Activated naive CD4-positive, alpha-beta T cell (primary cell): ENCODE results near the gene NR3C1.

Source experiments
- DNase-seq, 4 experiments: peaks; one replicate each; lab custom pipeline; 2025; lab: John Stamatoyannopoulos, UW

The NR3C1 gene

DNA sequence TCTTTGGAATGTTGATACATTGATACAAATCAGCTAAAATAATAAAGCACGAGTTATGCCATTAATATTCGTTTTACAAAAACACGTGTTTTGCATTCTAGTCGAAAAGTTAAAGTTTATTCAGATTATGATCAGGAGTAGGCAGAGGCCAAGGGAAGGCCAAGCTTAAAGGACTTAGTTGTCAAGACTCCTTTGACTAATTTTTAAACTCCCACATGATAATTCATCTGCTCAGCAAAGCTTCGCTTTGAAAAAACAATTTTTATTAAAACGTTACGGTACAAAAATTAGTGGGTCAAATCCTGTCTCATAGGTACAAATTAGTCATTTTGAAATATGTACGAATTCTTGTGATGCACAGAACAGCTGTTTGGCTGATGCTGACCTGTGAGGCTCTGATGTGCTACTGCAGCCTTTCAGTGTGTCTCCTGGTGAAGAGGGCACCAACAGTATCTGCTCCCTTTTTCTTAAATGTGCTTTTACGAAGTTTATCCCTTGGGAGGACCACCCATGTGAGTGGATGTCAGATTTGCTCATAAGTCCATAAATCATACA is 23.0 kb upstream of the NR3C1 start:
- no peak for DNase-seq

DNA sequence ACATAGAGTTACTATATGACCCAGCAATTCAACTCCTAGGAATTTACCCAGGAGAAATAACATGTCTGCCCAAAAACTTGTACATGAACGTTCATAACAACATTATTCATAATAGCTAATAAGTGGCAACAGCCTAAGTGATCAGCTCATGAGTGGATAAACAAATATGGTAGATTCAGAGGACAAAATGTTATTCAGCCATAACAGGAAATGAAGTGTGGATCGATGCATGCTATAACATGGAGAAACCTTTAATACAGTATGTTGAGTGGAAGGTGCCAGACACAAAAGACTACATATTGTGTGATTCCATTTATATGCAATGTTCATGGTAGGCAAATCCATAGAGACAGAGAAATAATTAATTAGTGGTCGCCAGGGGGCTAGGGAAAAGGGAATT is 22.3 kb upstream of the NR3C1 start:
- no peak for DNase-seq

DNA sequence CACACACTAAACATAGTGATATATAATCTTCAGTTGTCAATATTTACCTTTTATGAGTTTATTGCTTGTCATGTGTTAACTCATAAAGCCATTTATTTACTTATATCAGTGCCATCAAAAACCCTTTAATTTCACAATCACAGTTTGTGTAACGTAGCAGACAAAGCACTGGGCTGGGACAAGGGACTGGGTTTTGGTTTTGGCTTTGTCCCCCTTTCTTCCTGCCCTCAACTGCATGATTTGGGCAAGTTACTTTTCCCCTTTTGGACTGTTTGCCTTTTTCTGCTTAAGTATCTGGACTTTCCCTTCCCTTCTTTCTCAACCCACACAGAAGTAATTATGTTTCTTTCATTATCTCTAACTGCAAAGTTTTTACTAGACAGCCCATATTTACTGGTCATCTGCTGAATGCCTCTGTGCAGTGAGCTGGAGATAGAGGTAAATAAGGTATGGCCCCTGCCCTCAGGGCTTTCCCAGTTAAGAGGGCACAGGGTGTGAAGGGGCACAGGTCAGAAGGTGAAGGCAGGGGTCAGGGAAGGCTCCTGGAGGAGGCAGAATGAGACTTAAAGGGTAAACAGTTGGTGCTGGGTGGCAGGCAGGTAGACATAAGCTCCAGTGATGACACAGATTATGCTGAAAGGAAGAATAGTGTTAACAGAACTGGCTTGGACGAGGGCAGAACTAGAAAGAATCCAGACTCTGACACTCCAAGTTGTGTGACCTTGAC is 14.8 kb upstream of the NR3C1 start:
- no peak for DNase-seq

DNA sequence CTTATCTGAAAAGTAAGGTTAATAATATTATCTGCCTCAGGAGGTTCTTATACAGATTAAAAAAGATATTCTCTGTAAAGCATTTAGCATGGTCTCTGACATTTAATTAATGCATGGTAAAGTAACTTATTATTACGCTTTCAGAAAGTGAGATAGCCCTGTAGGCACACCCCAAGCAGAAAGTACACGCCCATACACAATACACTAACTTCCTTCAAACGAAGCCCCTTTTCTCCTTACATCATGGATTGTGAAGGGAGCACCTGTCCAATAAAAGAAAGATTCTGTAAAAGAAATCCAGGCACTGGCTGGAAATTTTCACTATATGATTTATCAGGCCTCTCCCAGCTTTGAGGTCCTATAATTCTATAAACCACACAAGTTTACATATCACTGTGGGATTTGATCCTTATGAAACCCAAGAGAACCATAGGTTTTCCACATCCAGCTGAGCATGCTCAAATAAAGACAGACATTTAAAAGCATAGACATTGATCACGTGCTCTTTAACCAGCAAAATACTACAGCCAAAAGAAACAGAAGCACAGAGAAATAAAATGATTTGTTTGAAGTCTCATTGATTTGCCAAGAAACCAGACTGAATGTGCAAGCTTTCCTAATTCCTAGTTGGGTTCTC is 14.1 kb upstream of the NR3C1 start:
- DNase-seq, result no peak

DNA sequence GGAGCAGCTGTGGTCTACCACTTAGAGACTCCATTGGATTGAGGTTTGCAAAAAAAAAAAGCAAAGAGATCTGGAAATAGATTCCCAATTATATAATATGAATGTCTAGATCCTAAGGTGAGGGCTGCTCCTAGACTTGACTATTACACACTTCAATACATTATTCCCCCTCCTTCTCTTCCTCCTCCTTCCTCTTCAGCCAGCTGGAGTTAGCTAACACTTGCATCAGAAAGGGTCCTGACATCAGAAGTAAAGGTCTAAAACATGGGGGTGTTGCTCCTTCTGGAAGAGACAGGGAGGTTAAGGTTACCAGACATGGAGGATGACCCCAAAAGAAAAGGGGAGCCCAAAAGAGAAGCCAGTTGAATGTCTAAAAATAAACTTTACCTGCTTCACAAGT is 12.9 kb upstream of the NR3C1 start:
- DNase-seq, result no peak

DNA sequence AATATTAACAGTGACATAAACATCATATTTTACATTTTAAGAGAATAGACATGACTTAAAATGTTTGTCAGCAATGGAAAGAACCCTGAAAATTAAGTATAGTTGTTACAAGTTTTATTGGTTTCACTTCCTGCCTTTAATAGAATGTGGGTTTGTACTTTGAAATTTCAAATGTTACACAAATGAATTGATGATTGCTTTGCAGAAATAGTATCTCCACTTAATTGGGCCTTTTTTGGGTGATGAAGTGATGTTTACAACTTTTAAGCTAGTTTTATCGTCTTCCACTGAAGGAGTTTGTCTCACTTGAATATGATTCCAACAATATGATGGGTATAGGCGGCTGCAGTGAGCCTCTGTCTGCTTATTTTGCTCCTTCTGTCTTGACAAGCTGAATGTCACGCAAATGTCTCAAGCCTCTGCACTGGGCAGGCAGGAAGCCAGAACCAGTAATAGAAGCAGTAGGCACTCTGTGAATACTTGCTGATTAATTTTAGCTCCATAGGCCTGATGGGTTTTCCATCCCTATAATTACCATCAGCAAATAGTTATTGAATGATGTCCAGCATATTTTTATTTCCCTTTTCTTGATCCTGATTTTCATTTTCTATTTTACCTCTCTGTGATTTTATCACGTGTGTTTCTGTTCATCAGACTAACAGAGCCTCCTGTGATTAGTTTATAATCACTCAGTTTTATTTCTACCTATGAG is 10.6 kb upstream of the NR3C1 start:
- no peak for DNase-seq

DNA sequence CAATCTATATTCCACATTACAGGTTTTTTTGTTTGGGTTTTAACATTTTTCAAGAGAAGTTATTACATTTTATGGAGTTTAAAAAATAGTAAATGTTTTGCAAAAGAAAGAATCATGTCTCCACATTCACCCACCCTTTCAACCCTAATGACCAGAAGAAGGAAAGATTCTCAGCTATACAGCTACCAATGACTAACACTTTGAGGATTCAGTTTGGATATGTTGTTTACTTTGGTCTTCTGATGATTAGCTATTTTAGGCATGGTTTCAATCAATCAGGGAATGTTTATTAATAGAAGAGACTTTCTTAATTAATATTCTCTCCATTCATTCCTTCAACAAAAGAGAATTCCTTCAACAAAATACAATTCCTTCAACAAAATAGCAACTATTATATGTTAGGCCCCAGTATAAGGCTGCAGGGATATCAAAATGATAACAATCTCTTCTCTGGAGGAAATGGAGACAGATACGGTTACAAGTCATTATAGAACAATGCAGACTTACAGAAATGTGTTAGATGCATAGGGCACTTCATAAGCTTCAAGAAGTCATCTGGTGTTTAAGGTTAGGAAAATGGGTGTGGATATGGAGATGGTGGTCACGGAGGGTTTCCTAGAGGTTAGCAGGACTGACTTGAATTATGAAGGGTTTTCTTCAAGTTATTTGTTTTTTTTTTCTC is 9.3 kb upstream of the NR3C1 start:
- DNase-seq, result no peak

DNA sequence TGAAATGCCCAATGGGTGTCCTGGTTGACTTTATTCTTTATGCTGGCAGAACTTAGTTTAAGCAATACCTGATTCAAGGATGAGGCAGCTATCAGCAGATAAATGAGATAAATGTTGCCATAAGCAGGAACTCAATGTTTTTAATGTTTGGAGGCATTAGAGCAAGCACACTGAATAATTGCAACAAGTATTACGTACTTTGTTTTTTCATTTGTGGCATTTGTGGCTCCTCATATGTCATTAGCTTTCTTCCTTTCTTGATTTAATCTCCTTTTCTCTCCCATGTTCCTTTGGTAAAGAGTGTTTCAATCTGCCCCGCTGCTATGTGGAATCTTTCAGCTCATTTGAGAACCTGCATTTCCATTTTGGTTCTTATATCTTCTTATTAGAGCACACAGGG is 6.4 kb upstream of the NR3C1 start:
- no peak for DNase-seq

DNA sequence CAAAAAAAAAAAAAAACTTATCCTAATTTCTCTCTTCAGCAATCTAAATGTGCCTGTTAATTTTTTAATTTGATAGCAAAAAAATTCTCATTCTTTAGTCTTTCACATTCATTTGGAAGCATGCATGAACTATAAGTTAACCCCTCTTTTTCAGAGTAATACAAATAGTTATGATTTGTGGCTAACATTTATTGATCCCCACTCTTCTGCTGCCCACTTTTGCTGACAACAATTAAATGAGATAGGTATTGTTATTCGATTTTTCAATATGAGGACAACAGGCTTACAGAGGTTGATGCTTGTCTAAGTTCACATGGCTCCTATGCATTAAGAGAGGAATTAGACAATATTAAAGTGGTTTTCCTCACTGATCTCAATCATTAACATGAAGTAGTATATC is 2.9 kb upstream of the NR3C1 start:
- DNase-seq, result no peak

DNA sequence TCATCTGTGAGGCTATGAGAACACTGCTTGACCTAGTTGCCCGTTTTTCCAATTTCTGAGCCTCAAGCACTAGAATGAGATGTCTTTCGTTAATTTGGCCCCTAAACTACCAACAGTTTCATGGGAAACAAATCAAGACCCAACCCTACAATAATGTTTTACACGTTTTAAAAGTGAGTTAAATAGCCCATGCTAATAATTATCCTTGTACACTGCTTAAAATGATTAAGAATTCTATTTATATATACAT is 2.3 kb upstream of the NR3C1 start:
- no peak for DNase-seq

DNA sequence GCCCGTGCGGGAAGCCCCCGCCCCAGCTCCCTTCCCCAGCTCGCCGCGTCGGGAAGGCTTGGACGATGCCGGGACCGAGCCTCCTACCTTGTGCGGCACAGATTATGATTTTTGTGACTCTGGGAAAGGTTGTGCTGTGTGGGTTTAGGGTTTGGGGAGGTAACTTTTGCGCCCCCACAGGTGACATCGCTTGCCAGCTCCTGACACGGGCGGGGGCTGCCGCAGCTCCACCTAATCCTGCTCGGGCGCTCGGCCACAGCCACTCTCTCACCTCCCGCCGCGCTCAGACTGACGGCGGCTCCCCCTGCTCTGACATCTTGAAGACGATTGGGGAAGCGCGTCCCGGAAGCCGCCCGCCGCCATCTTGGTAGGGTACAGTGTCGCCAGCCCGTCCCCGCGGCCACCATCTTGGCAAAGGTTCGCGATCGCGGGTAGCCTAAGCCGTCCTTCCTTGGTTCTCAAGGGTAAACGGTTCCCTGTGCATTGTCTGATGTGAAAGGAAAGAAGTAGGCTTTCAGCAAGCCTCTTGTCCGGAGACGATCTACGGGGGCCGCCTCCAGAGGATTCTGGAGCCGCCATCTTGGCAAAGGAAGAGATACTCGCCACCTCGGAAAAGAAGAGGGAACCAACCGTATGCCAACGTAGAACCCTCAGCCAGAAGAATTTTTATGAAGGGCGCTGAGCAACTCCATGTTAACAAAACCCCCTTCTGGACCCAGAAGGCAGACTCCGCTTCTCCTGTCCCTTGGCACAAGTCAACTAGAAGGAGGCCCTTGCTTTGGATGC is 1.8 kb upstream of the NR3C1 start:
- DNase-seq, result peak; percentile 68 to 86 (median 74)

DNA sequence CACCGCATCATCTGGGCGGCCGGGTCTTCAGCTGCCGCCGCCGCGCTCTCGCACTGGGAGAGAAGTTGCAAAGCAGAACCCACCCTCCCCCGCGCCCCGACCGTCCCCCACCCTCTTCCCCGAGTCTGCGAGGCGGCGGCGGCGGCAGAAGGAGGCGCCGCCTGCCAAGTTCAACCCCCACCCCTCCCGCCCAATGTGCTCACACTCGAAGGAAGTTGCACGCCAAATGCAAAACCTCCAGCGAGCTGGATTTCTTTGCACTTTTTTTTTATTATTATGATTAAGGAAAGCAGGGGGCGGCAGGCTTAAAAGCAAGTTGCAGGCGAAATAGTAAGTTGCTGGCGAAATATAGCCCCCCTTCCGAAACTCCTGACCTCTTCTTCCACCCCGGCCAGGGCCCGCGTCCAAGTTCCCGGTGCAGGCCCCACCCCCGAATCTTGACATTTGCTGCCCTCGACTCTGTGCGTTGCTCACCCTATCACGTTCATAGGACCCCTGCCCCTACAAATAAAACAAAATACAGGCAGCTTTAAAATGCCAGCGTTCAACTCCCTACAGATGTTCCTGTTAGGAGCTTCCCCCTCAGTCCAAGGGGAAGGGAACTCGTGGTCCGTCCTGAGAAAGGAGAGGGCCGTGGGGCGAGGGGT is 1.1 kb upstream of the NR3C1 start:
- peak; percentile 69 to 79 (median 70) for DNase-seq

DNA sequence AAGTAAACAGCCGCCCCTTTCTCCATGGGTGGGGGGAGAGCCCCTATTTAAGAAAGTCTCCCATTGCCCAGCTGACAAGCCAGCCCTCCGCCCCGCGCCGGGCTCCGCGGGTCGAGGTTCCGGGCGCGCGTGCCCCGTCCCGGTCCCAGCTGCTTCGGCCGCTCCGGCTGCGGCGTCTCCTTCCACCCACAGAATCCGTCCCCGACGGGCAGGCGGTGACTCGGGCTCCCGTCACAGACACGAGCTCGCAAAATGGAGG is 223 bp downstream of the NR3C1 start:
- no peak for DNase-seq

DNA sequence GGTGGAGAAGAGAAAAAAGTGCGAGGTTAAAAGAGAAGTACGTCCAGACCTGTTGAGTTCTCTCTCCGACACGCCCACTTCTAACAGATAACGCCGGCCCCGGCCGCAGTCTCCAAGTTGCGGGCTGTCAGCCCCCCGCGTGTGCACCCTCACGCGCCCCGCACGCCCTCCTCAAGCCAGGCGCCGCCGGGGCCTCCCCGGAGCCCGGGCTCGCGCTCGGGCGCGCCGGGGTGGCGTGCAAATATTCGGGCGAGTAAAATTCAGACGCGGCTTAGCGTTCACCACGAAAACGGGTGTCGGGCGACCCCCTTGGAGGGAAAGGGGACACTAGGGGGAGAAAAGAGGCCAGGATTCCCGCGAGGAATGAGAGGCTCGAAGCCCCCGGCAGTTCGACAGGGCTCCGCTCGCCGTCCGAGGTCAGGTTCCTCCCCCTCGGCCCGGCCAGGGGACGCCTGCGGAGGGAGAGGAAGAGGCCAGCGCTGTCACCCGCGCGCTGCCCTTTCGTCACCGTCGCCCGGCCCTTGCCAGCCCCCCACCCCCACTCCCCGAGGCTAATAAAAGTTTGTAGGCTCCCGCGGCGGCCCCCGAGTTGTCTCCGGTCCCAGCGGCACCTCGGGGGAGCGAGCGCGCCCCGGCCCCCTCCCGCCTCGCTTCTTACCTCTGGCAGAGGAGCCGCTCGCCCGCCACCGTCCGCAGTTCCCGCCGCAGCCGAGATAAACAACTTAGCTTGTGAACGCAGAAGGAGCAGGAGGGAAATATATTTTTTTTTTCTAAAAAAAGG is 743 bp downstream of the NR3C1 start:
- DNase-seq, result peak; percentile 20 to 57 (median 40)

DNA sequence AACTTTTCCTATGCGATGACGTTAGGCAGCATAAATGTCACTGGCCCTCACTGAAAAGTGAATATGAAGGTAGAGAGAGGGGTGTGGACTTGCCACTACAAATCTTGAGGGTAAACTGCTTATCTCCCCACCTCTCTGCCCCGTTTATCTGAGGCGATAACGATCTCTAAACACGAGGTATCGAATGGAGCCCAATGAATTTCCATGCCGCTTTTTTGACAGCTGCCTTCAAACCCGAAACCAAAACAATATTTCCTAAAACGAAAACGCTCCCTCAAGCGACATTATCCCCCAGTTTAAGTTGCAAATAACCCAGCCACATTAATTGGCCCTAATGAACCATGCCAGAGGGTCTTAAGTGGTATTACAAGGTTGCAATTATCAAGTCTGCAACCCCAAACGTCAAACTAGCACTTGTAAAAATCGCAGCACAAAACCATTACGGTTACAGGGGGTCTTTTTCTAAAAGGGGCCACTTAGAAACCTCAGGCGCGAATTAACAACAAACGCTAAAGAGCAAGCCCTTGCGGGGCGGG is 1.4 kb downstream of the NR3C1 start:
- DNase-seq, result no peak

DNA sequence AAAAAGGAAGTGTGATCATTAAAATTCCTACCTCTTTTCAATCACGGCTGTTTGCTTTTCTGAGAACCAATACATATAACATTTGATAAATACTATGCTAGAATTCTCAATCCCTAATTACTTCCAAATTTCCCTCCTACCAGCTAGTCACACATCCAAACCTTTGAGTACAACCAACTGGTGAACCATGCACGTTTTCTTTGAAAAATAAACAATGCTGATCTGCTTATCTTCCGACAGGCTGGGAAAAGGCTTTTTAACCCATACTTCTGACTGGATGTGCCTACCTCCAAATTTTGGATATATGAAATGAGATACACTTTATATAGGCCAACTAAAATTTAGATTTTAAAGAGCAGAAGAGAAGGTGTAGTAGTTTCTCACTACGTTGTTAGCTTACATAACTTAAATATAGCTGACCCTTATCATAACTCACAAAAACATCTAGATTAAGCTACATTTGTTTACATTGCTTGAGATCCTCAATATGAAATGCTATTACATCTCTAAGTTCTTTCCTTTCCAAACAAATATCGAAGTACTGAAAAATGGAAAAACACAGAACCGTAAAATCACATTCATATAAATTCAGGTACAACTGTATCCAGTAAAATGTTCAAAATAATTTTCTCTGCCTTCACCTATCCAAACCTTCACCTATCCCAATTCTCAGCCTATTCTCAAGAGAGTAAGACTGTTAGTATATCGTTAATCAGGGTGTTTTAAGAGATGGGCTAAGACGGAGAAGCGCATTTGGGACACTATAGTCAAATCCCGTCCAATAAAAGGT is 2.1 kb downstream of the NR3C1 start:
- no peak for DNase-seq

DNA sequence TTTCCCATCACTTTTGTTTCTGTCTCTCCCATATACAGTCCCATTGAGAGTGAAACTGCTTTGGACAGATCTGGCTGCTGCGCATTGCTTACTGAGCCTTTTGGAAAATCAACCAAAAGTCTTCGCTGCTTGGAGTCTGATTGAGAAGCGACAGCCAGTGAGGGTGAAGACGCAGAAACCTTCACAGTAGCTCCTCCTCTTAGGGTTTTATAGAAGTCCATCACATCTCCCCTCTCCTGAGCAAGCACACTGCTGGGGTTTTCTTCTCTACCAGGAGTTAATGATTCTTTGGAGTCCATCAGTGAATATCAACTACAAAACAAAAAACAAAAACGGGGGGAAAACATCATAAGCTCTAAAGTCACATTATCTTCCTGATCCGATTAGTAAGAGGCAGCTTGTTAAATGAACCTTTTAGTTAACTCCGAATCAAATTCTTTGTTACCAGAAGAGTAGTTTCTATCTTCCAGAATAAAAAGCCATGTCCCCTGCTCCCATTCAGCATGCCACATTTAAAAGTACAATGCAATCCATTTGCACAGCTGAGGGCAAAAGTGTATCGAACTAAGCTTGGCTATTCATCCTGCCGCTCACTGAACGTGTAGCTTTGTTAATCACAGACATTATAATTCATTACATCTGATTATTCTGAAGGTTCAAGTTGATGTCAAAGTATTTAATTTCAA is 2.8 kb downstream of the NR3C1 start:
- DNase-seq, result no peak

DNA sequence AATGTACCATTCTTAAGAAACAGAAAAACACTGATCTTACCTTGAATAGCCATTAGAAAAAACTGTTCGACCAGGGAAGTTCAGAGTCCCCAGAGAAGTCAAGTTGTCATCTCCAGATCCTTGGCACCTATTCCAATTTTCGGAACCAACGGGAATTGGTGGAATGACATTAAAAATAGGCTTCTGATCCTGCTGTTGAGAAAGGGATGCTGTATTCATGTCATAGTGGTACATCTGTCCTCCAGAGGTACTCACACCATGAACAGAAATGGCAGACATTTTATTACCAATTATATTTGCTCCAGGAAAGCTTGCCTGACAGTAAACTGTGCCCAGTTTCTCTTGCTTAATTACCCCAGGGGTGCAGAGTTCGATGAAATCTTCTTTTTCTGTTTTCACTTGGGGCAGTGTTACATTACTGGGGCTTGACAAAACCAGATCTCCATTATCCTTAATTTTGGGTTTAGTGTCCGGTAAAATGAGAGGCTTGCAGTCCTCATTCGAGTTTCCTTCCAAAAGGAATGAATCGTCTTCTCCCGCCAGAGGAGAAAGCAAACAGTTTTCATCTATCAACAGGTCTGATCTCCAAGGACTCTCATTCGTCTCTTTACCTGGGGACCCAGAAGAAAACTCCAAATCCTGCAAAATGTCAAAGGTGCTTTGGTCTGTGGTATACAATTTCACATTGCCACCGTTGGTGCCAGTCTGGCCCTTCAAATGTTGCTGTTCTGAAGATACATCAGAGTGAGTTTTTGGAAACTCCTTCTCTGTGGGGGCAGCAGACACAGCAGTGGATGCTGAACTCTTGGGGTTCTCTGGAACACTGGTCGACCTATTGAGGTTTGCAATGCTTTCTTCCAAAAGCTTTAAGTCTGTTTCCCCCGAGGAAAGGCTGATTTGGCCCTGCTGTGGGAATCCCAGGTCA is 3.6 kb downstream of the NR3C1 start:
- no peak for DNase-seq
